NCI-H82 treated with DMSO at 0.1 percent for 48 hours (cell line): ENCODE measurements around the gene SPOCK1.

Experiments
- DNase-seq: peaks from one replicate; lab custom pipeline; 2025; ENCODE audit not compliant: unreplicated experiment; lab: John Stamatoyannopoulos, UW

SPOCK1 gene

DNA sequence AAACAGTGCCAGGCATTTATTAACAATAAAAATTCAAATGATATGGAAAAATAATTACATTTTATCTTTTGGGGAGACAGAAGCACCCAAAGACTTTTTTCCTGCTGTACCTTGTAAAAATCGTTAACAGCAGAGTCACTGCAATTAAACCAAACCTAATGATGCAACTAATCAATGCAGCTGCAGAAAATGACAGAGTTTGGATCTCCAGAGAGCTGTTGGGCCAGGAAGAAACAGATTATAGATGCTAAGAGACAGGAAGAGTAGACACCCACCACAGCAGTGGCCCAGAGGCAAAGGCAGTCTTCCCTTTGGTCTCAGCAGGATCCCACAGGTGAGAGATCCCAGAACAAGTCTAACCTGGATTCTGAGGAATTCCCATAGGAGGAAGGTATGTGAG, 53.0 kb downstream of the SPOCK1 start:
- no peak for DNase-seq

DNA sequence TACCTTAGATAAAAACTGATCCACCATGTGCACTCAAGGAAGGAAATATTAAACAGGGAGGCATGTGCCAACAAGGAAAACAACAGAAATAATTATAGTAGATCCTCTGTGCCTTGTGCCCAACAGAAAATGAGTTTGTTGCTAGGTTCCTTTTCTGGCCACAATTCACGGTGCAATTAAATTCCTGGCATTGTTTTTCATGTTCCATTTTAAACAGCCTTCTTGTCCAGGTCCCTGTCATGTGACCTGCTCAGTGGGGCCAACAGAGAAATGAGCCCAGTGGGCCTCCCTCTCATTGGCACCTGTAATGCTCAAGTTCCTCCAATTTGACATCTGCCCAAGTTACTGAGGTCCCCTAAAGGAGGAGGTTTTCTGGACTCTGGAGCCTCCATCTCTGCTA, 56.5 kb downstream of the SPOCK1 start:
- DNase-seq, result no peak

DNA sequence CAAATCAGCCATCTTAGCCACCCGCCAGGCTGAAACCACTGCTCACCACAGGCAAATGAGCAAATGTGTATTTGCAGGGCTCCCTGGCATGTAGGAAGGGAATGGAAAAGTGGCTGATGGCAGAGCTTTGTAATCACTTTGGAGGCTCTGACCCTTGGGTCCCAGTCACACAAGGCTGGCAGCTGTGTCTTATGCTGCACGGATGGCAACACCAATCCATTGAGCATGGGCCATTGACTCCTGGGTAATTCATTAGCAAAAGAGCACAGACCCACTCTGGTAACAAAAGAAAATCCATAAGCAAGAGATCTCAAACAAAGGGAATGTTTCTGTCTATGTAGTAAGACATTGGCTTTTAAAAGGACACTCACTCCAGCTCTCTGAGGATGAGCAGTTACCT, 57.6 kb downstream of the SPOCK1 start:
- no peak for DNase-seq

DNA sequence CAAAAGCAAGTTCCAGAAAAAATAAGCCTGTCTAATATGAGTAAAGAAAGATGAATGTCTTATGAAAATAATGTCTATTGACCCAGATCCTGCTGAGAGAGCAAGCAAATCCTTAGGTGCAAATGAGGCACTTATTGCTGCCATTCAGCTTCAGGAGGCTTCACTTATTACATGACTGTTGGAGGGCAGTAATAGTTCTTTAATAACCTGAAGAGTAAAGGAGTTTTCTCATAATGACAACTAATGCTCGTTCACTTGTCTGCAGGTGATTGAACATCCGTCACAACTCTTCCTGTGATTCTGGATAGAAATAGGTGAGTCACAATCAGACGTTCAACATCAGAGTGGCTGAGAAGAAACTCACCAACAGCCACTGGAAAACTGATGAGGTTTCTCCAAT, 58.3 kb downstream of the SPOCK1 start:
- no peak for DNase-seq

DNA sequence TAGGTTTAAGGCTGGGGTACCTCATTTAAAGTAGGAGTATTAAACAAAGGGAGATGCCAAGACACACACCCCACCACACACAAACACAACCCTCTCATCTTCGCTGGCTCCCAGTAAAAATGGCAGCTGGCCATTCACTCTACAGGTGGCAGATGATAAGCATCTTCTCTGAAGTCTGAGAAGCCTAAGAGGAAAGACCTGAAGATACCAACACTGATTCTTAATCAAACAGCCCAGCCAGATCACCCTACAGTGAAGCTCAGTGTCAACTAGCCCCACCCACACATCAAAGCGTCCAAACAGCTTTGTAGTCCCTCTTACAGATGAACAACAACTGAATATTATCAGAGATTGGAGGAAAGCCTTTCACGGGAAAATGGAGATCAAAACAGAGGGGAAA, 59.5 kb downstream of the SPOCK1 start:
- no peak for DNase-seq

DNA sequence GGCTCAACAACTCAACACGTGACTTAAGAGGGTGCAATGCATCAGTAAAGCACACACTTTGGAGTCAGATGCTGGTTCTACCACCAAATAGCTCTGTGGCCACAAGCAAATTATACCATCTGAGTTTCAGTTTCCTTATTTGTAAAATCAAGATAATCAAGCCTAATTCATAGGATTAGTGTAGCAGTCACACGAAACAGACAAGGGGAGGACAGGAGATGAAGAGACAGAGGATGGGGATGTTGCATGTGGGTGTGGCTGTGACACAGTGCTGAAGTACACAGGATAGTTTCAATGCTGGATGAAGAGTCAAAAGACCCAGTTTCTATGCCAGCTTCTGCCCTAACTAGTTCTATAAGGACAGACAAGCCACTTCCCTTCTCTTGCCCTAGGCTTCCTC, 60.2 kb downstream of the SPOCK1 start:
- no peak for DNase-seq

DNA sequence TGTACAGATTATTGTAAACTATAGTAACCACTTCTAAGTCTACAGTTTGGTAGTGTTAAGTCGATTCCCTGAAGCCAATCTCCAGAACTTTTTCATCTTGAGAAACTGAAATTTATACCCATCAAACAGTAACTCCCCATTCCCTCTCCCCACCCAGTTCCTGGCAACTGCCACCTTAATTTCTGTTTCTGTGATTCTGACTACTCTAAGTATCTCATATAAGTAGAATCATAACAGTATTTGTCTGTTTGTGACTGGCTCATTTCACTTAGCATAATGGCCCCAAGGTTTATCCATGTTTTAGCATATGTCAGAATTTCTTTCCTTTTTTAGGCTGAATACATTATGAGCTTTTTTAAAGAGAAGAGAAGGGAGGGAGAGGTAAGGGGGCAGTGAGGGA, 61.4 kb downstream of the SPOCK1 start:
- DNase-seq, result no peak

DNA sequence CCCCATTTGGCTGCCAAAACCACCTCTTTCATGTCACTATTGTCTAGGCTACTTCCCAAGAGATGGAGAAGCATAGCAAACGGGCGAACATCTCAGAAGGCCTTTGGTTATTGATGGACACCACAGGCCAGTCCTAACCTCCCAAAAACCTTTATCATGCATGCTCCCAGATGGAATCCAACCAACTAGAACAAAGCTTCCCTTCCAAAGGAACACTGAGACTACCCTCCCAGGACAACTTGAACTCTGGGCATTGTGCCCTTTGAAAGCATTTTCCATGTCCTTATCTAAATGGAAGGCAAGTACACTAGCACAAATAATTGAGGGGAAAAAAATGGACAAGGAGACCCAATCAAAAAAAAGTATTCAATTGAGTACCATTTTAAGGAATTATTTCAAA, 65.6 kb downstream of the SPOCK1 start:
- no peak for DNase-seq

DNA sequence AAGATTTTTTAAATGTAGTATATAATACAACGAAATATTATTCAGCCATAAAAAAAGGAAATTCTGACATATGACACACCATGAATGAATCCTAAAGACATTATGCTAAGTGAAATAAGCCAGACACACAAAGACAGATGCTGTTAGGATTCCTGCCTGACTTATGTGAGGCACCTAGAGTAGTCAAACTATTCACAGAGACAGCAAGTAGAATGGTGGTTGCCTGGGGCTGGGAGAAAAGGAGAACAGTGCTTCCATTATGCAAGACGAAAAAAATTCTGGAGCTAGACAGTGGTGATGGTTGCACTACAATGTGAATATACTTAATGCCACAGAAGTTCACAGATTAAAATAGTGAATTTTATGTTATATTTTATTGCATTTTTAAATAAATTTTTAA, 66.8 kb downstream of the SPOCK1 start:
- no peak for DNase-seq

DNA sequence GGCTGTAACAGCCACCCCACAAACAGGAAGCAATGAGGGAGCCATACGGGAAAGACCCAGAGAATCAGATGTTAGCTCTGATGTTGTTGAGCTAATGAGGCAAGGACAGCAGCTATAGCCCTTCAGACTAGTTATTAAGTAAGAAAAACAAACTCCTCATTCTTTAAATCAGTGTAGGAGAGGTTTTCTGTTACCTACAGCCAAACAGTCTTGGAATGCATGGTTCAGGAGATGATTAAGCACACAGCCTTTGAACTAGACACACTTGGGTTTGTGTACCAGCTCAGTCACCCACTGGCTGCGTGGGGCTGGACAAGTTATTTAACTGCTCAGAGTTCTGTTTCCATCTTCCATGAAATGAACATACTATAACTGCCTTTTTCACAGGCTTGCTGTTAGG, 68.1 kb downstream of the SPOCK1 start:
- DNase-seq, result no peak

DNA sequence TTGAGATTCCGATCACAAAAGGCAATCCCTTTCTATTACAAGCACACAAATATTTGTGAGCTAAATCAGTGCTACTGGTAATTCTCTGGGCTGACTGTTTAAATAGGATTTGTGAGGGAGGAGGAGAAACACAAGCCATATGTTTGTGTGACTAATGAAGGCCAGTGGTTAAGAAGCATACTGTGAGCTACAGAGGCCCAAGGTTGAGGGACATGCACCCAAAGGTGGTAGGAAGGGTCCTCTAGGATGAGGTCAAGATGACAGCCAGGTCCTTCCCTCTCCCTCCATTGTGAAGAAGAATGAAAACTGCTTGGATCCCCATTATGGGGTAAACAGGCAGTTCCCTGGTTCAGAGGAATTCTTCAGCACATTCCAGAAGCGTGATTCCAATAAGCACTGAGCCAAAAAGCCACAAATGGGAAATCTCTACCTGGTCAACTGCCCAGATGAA, 83.9 kb downstream of the SPOCK1 start:
- DNase-seq, result peak; percentile 80

DNA sequence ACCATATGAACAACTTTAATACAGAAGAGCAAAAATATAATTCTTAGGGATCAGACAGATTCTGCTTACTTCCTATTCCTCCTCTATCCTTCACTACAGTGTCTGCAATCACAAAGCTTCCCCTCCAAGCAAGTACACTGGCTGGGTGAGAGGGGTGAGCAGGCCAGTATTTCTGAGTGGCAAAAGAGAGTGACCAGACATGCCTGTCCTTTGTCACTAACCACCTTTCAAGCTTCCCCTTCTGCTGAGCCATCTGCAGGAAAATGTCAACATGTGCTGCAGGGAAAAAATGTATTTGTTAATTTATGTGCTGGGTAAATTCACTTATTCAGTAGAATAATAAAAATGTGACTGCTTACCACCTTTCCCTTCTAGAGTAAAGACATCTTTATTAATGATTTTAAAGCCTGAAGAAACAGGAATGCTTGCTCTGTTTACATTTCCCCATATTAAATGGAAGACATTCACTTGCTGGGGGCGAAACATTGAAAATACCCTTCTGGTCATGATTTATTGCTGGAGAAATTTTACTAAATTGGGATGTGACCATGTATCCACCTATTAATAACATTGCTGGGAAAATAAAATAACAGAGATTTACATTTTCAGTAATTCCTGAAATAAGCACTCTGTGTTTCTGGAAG, 84.9 kb downstream of the SPOCK1 start:
- no peak for DNase-seq

DNA sequence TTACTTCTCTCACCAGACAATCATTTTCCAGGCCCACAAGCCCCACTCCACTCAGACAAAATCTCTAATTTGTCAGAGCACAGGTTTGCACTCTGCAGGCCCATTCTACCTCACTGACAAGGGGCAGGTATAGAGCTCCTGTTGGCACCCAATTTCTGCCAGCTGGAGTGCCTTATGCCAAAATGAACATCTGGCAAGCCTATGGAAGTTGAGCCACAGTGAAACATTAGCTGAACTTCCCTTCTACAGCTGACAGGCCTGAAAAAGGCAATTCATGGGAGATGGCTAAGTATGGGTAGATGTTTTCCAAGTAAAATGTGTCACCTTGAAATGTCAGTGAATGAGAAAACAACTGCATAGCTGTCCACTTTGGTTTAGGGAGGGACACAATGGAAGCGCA, 87.0 kb downstream of the SPOCK1 start:
- no peak for DNase-seq

DNA sequence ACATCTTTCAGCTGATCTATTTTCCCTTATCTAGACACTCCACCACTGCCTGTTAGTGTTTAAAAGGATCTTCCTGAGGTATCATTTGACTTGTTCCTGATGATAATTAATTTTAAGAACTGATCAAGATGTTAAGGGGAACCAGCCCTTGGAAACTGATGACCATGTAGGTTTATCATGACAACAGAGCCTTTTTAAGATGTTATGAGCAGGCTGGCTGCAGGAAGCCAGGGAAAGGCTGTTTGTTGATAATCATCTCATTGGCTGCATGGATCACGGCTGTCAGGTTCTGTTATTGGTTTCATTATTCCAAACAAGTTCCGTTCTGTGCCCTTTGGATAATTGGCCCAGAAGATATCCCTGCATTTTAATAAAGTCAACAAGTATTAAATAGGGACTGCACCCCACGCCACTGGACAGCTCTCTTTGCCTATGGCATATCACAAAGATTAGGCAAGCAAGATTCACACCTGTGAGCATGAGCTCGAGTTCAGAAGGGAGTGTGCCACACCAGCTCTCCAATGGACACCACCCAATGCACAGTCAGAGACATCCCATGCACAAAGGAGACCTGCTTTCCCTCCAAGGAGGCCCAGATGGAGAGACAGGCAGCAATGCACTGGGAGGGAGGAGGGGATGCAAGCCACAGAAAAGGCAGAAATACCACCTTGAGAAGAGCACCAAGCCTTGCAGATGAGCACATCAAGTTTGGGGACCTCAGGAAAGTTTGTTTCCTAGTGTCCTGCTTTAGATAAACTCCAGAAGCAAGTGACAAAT, 88.7 kb downstream of the SPOCK1 start:
- DNase-seq, result no peak

DNA sequence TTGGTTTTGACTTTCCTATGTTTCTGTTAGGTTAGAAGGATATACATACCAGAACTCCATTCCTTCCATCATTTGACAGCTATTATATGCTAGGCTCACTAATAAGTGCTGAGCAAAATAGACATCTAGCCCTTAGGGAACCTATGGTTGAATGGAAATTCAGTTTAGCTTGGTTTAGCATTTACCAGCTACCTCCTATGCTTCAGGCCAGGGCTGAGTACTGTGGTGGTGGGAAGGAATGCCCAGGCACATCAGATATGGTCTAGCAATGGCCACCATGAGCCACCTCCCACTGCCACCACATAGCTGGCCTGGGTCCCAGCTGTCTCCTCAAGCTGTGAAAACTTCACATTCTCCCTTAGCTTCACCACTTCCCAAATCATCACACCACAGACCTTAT, 89.4 kb downstream of the SPOCK1 start:
- DNase-seq, result no peak

DNA sequence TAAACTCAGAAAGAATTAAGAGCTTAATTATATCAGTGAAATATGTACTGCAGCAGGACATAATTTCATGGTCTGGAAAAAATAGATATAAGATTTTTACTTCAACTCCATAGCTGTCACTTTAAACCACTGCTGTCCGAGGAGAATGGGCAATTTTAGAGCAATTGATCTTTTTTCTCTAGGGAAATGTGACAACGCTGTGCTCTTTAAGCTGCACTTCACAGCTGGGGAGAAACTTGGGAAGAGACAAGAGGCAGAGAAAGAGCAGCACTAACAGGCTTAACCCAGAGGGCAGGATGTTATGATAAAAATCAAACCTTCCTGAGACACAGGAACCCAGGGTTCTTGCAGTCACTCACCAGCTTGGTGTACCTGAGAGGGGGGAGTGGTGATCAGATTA, 92.0 kb downstream of the SPOCK1 start:
- DNase-seq, result peak; percentile 28

DNA sequence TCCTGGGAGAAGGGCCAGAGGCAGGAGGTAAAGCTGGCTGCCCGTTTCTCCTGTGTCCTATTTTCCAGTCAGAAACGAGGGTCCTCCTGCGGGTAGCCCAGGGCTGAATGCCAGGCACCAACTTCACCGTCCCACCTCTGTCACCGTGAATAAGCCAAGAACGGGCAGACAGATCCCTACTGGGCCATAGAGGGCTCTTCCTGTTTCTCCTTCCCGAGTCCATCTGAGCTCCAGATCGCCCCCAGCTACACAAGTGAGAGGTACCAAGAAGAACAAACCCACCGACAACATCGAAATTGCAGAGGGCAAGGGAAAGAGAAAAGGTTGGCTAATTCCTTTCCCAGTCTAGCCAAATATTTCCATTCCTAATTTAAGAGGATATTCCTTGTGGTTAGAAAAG, 93.7 kb downstream of the SPOCK1 start:
- no peak for DNase-seq

DNA sequence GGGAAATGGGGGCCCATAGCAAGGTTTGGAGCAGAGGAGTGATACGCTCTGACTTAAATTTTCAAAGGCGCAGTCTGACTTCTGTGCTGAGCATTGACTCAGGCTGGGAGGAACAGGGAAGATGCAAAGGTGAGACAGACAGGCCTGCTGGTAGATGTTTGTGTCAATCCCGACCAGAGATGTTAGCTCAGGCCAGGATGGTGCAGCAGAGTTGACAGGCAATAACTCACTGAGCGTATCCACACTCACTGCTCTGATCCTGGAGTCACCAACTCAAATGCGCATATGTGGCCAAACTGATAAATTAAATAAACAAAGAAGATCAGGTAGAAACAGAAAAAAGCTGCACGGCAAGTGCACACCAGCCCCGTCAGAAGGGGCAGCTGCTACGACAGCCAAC, 95.3 kb downstream of the SPOCK1 start:
- DNase-seq, result no peak

DNA sequence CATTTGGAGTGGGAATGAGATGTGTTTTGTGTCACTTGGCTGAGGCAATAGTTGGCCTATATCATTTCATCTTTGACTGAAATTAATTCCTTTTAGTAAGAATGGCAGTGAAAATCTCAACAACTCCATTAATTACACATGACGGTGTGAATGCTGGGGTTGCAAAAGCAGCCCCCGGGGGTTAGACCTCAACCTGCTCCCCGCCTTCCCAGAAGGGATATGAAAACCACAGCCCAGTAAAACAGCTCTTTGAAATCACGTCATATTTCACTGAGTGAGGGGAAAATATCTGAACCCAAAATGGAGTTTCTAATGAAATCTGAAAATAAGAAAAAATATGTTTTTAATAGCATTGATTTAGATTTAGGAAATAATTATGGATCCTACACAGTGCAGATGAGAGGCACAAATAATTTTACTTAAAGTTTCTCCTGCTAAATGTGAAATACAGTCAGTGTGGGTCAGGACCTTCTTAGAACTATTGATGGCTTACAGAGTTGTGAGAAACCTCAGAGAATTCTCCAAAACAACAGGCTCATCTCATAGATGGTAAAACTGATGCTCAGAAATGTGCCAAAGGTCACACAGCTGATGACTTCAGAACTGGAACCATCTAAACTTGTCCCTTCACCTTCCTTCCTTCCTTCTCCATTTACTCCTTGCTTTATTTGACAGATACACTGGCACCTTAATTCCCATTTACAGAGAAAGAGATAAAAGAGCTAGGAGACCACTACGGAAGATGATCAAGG, 96.5 kb downstream of the SPOCK1 start:
- DNase-seq, result no peak

DNA sequence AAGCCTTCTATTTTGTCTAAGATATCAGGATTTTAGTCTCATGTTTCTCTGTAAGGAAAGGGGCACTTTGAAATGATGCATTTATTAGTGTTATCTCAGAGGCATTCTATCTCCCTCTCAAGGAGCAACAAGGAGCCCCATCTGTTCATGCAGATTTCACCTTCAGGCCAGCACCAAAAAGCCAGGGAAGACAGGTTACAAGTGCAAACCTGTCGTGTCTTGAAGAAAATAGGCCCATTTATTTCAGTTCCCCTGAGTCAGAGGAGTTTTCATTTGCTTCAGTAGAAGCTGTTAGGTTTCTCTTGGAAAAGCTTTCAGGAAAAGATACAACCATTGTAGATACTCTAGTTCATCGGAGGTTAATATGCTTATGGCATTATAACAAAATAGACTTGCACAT, 97.2 kb downstream of the SPOCK1 start:
- no peak for DNase-seq

DNA sequence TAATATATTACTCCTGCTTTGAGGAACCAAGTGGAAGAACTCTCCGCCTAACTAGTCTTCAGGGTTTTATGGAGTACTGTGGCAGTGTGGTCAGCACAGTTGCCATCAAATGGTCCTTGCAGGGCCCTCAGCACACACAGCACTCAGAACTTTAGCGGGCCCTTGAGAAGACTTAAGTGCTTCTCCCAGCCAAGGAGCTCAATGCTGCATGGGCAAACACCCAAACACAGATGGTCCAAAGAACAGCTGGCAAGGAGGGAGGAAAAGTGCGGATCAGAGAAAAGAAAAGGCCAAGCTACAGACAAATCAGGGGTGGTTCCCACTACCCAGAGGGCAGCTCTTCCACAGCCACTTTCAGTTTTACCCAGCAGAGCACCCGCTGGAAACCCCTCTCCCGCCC, 98.6 kb downstream of the SPOCK1 start:
- no peak for DNase-seq

DNA sequence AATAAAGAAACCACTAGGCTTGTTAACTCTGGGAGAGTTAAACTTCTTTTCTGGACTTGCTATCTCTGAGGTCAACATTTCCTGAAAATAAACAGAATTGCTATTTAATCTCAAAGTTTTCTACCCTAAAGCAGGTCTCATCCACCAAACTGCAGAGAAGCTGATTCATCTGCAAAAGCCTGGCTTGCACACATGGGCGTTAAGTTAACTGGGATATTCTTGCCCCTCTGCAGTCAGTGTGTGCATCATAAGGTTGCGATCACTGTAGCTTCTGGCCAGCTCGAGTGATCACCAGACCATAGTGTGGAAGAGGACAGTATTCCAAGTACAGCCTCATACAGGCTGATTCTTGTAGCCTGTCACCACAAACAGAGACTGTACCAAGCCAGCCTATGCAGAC, 99.2 kb downstream of the SPOCK1 start:
- no peak for DNase-seq
